Stomach (tissue), 9 donors: ENCODE measurements around the gene KPTN. TPM values are rescaled to one million over a fixed set of nuclear protein-coding genes. Genes with fewer than 3 reads are reported as not detected.
A peak's percentile ranks its signal among the peaks of the same experiment; 100 is the strongest.

ENCODE experiments used
- DNase-seq, 2 donors: peaks; one replicate each; pipeline versions ENCODE4 v3.0.0 to v3.0.0-alpha.2; 2013 to 2019
- H3K27ac ChIP-seq, 5 donors: fragments of 200-600 bp in 4 of 5; sonication (generic) in 4 of 5; one replicate each; pipeline ENCODE4 v1.5.1; 2013 to 2019; ENCODE audit warnings: mild to moderate bottlenecking in 1 of 5, moderate library complexity in 1 of 5
- H3K27me3 ChIP-seq, 3 donors: fragments of 200-600 bp; sonication (generic); one replicate each; pipeline ENCODE4 v1.5.1; 2017 to 2019; ENCODE audit warnings: mixed run types in 1 of 3
- H3K36me3 ChIP-seq, 4 donors: fragments of 200-600 bp; sonication (generic); 1 replicate in 3 of 4; 2 replicates in 1 of 4; pipeline ENCODE4 v1.5.1; 2016 to 2019
- H3K4me1 ChIP-seq, 4 donors: fragments of 200-600 bp; sonication (generic); one replicate each; pipeline ENCODE4 v1.5.1; 2016 to 2019
- H3K4me3 ChIP-seq, 4 donors: fragments of 200-600 bp; sonication (generic) in 3 of 4; one replicate each; pipeline ENCODE4 v1.5.1; 2016 to 2019; ENCODE audit warnings: mild to moderate bottlenecking in 1 of 4
- H3K9me3 ChIP-seq, 4 donors: fragments of 200-600 bp; sonication (generic); one replicate each; pipeline ENCODE4 v1.5.1; 2016 to 2019
- CTCF ChIP-seq, 7 experiments: fragments of 450-650 bp in 4 of 7; fragments of 200-600 bp in 3 of 7; sonication (generic) in 3 of 7; IDR thresholded peaks; one replicate each; pipeline ENCODE4 v1.5.1; 2016 to 2019; ENCODE audit warnings: antibody characterized with exemption in 7 of 7, control low read depth in 2 of 7, mild to moderate bottlenecking in 1 of 7
- EP300 ChIP-seq: sonication (generic); formaldehyde crosslinking; IDR thresholded peaks from one replicate; pipeline ENCODE4 v1.6.1; 2017; ENCODE audit warnings: antibody characterized with exemption
- POLR2A ChIP-seq, 4 donors: fragments of 450-650 bp; IDR thresholded peaks; one replicate each; pipeline ENCODE4 v1.6.1; 2016; ENCODE audit warnings: antibody characterized with exemption in 4 of 4, control low read depth in 2 of 4, mild to moderate bottlenecking in 1 of 4, moderate library complexity in 1 of 4
- POLR2AphosphoS5 ChIP-seq, 3 donors: sonication (generic); formaldehyde crosslinking; IDR thresholded peaks; one replicate each; pipeline ENCODE4 v1.6.1; 2016; ENCODE audit warnings: antibody characterized with exemption in 3 of 3
- whole genome bisulfite sequencing, 5 donors: extraction: QIAGEN DNeasy Blood & Tissue Kit in 3 of 5; methylation state at CpG; one replicate each; pipeline versions ENCODE4 v1.1.5 to v1.1.7; 2013 to 2018; 5-methylcytosine and 5-hydroxymethylcytosine counted together
- intact Hi-C: fragments of 100-400 bp; cut with DNase I; formaldehyde crosslinking; loops from one replicate; pipeline ENCODE4 v1.15.1; 2023; ENCODE audit warnings: low total_unique reads
- polyA plus RNA-seq, 3 donors: library from polyadenylated mRNA; stranded (reverse); fragments of 200-250 nt; gene quantifications; one replicate each; pipeline ENCODE4 v1.2.3, GENCODE V29; 2013
- total RNA-seq, 5 donors: library from RNA; depleted of rRNA; stranded (reverse); fragments of >200 nt; gene quantifications; one replicate each; pipeline versions ENCODE4 v1.1.0 to v1.2.3, GENCODE V29; 2014 to 2016
- donor health status: healthy with polysubstance abuse.
- donor health status: Bipolar disorder and iron deficiency.
- donor health status: healthy.

KPTN gene
- total and polyA plus RNA-seq, 8 donors: 3.2 to 28.0 (median 18.9) TPM

- H3K4me3 ChIP-seq: no peak overlapping the region
- WGBS, 5 donors: 79 to 92% (median 80%) methylated on average over 3 of the region's 3 CpGs
- intact Hi-C loops: no loop called here
- no peak for DNase-seq
- no peaks in the 10 kb centered on the region for H3K9me3 ChIP-seq
- peaks cover 0 to 24% (median 0%) of the 10 kb centered on the region in 3 donors for H3K27me3 ChIP-seq
- H3K4me1 ChIP-seq: peaks cover 0 to 4% (median 0%) of the 10 kb centered on the region in 4 donors
- no peak overlapping the region for H3K27ac ChIP-seq
- no peak for TF ChIP-seq EP300
- no peak for TF ChIP-seq CTCF (IDR thresholded peaks at IDR 0.05)
- TF ChIP-seq POLR2AphosphoS5 (IDR thresholded peaks at IDR 0.05): no peak
- no peaks in the 10 kb centered on the region for H3K36me3 ChIP-seq
These were observed 42.8 kb upstream of the KPTN start for GRCh38 chr19:47526798-47527197.

GRCh38 chr19:47523473-47523872 lies 39.5 kb upstream of the KPTN start:
- no peak for DNase-seq
- H3K9me3 ChIP-seq: no peaks in the 10 kb centered on the region
- peaks cover 0 to 24% (median 0%) of the 10 kb centered on the region in 3 donors for H3K27me3 ChIP-seq
- 10 to 23% (median 20%) methylated on average over 7 of the region's 7 CpGs for WGBS, 5 donors
- intact Hi-C loops: no loop called here
- H3K36me3 ChIP-seq: no peaks in the 10 kb centered on the region
- H3K4me3 ChIP-seq: no peak overlapping the region
- peak overlapping the region in 1 of 5 donors; percentile 20 for H3K27ac ChIP-seq
- H3K4me1 ChIP-seq: peaks cover 0 to 7% (median 0%) of the 10 kb centered on the region in 4 donors
- TF ChIP-seq CTCF (IDR thresholded peaks at IDR 0.05): no peak
- no peak for TF ChIP-seq EP300
- no peak for TF ChIP-seq POLR2AphosphoS5 (IDR thresholded peaks at IDR 0.05)
- TF ChIP-seq POLR2A (IDR thresholded peaks at IDR 0.05): no peak

- WGBS, 5 donors: 57 to 71% (median 66%) methylated on average over 20 of the region's 20 CpGs
- Histone ChIP-seq H3K4me1 (peaks cover 0 to 7% (median 0%) of the 10 kb centered on the region in 4 donors), H3K4me3 (no peak overlapping the region), H3K27me3 (peaks cover 0 to 24% (median 0%) of the 10 kb centered on the region in 3 donors), H3K36me3 (no peaks in the 10 kb centered on the region), H3K9me3 (no peaks in the 10 kb centered on the region), H3K27ac (peak overlapping the region in 3 of 5 donors; percentile 5 to 33 (median 7))
- TF ChIP-seq POLR2A (IDR thresholded peaks at IDR 0.05) (no peak), POLR2AphosphoS5 (IDR thresholded peaks at IDR 0.05) (no peak), EP300 (no peak), CTCF (IDR thresholded peaks at IDR 0.05) (no peak)
- intact Hi-C loops: no loop called here
- no peak for DNase-seq
These were observed 37.6 kb upstream of the KPTN start for GRCh38 chr19:47521473-47522180.

GRCh38 chr19:47520839-47521238 lies 36.8 kb upstream of the KPTN start:
- no peak for DNase-seq
- H3K36me3 ChIP-seq: no peaks in the 10 kb centered on the region
- H3K9me3 ChIP-seq: no peaks in the 10 kb centered on the region
- peak overlapping the region in 1 of 5 donors; percentile 7 for H3K27ac ChIP-seq
- 66 to 82% (median 79%) methylated on average over 6 of the region's 6 CpGs for WGBS, 5 donors
- intact Hi-C loops: no loop called here
- TF ChIP-seq EP300 (no peak), POLR2AphosphoS5 (IDR thresholded peaks at IDR 0.05) (no peak), CTCF (IDR thresholded peaks at IDR 0.05) (no peak), POLR2A (IDR thresholded peaks at IDR 0.05) (no peak)
- H3K4me3 ChIP-seq: no peak overlapping the region
- peaks cover 0 to 24% (median 0%) of the 10 kb centered on the region in 3 donors for H3K27me3 ChIP-seq
- H3K4me1 ChIP-seq: peaks cover 0 to 10% (median 3%) of the 10 kb centered on the region in 4 donors
